Naive B cell (primary cell): ENCODE measurements around the gene DPH6. TPM values are rescaled to one million over a fixed set of nuclear protein-coding genes. Genes with fewer than 3 reads are reported as not detected.
A peak's percentile ranks its signal among the peaks of the same experiment; 100 is the strongest.

Experiments used
- ATAC-seq, 2 donors: fragments of 150-1000 bp; cut with Tn5 transposase; 2 replicates each; pipeline ENCODE4 v1.10.0; 2021; ENCODE audit warnings: low read depth in 2 of 2, mild to moderate bottlenecking in 2 of 2, moderate library complexity in 2 of 2
- DNase-seq: peaks from one replicate; pipeline ENCODE4 v3.0.0; 2022
- H3K27ac Mint-ChIP-seq, 6 donors: one replicate each; pipeline ENCODE4 v1.8.0; 2020 to 2022; ENCODE audit warnings: mild to moderate bottlenecking in 6 of 6, mixed read lengths in 6 of 6, moderate library complexity in 5 of 6, inconsistent platforms in 2 of 6
- H3K27me3 Mint-ChIP-seq, 3 donors: one replicate each; pipeline ENCODE4 v1.8.0; 2021 to 2022; ENCODE audit warnings: mixed read lengths in 3 of 3, mild to moderate bottlenecking in 1 of 3
- H3K36me3 Mint-ChIP-seq, 2 donors: one replicate each; pipeline ENCODE4 v1.8.0; 2020 to 2022; ENCODE audit warnings: mixed read lengths in 2 of 2, inconsistent platforms in 1 of 2, mild to moderate bottlenecking in 1 of 2
- H3K4me1 Mint-ChIP-seq, 3 donors: one replicate each; pipeline ENCODE4 v1.8.0; 2020 to 2022; ENCODE audit warnings: mixed read lengths in 3 of 3, inconsistent platforms in 1 of 3, mild to moderate bottlenecking in 1 of 3, moderate library complexity in 1 of 3
- H3K4me3 Mint-ChIP-seq, 8 donors: one replicate each; pipeline ENCODE4 v1.8.0; 2020 to 2022; ENCODE audit warnings: mild to moderate bottlenecking in 8 of 8, mixed read lengths in 8 of 8, moderate library complexity in 8 of 8, inconsistent platforms in 2 of 8
- H3K9me3 Mint-ChIP-seq, 7 donors: one replicate each; pipeline ENCODE4 v1.8.0; 2020 to 2022; ENCODE audit warnings: mixed read lengths in 7 of 7, mild to moderate bottlenecking in 5 of 7, inconsistent platforms in 2 of 7, moderate library complexity in 1 of 7
- polyA plus RNA-seq, 6 donors: library from polyadenylated mRNA; unstranded; fragments of 300-500 nt; fragmentation: Illumina TruSeq; gene quantifications; one replicate each; pipeline ENCODE4 v1.2.3, GENCODE V29; 2021; ENCODE audit warnings: low read depth in 6 of 6

Gene DPH6
- polyA plus RNA-seq, 6 donors from 2014 or later: 14.1 to 31.0 (median 22.3) TPM

GRCh38 chr15:35530698-35531097 lies 15.3 kb downstream of the DPH6 start:
- Mint-ChIP-seq H3K27me3 (no peaks in the 10 kb centered on the region), H3K36me3 (peaks cover 33 to 39% of the 10 kb centered on the region in 2 donors), H3K4me3 (no peak overlapping the region), H3K9me3 (peaks cover 0 to 12% (median 9%) of the 10 kb centered on the region in 7 donors), H3K4me1 (peaks cover 0 to 11% (median 0%) of the 10 kb centered on the region in 3 donors), H3K27ac (no peak overlapping the region)
- ATAC-seq (no peak), DNase-seq (no peak)

- no peaks in the 10 kb centered on the region for H3K27me3 Mint-ChIP-seq
- H3K36me3 Mint-ChIP-seq: peaks cover 33 to 39% of the 10 kb centered on the region in 2 donors
- DNase-seq (no peak), ATAC-seq (no peak)
- H3K9me3 Mint-ChIP-seq: peaks cover 0 to 12% (median 9%) of the 10 kb centered on the region in 7 donors
- H3K4me3 Mint-ChIP-seq: no peak overlapping the region
- peaks cover 0 to 14% (median 0%) of the 10 kb centered on the region in 3 donors for H3K4me1 Mint-ChIP-seq
- H3K27ac Mint-ChIP-seq: no peak overlapping the region
Measured at GRCh38 chr15:35529784-35530183, 16.2 kb downstream of the DPH6 start.

GRCh38 chr15:35522061-35522460 lies 23.9 kb downstream of the DPH6 start:
- H3K27me3 Mint-ChIP-seq: no peaks in the 10 kb centered on the region

GRCh38 chr15:35519541-35520149 lies 26.3 kb downstream of the DPH6 start:
- DNase-seq: peak; percentile 14
- no peaks in the 10 kb centered on the region for H3K4me1 Mint-ChIP-seq
- no peaks in the 10 kb centered on the region for H3K36me3 Mint-ChIP-seq
- H3K9me3 Mint-ChIP-seq: no peaks in the 10 kb centered on the region
- no peak overlapping the region for H3K27ac Mint-ChIP-seq
- H3K27me3 Mint-ChIP-seq: no peaks in the 10 kb centered on the region
- peak in 1 of 2 donors; percentile 43 for ATAC-seq
- H3K4me3 Mint-ChIP-seq: no peak overlapping the region

More at GRCh38 chr15:35522061-35522460, 23.9 kb downstream of the DPH6 start:
- peaks cover 0 to 10% (median 0%) of the 10 kb centered on the region in 3 donors for H3K4me1 Mint-ChIP-seq
- no peaks in the 10 kb centered on the region for H3K36me3 Mint-ChIP-seq
- H3K9me3 Mint-ChIP-seq: no peaks in the 10 kb centered on the region
- DNase-seq (no peak), ATAC-seq (no peak)
- no peak overlapping the region for H3K4me3 Mint-ChIP-seq
- H3K27ac Mint-ChIP-seq: no peak overlapping the region

- Mint-ChIP-seq H3K27me3 (no peaks in the 10 kb centered on the region), H3K4me1 (no peaks in the 10 kb centered on the region), H3K27ac (no peak overlapping the region), H3K36me3 (no peaks in the 10 kb centered on the region), H3K9me3 (no peaks in the 10 kb centered on the region), H3K4me3 (no peak overlapping the region)
- ATAC-seq: no peak
- DNase-seq: no peak
Measured at GRCh38 chr15:35519052-35519451, 26.9 kb downstream of the DPH6 start.

- Mint-ChIP-seq H3K27ac (no peak overlapping the region), H3K4me1 (no peaks in the 10 kb centered on the region), H3K36me3 (peaks cover 0 to 4% of the 10 kb centered on the region in 2 donors), H3K9me3 (no peaks in the 10 kb centered on the region), H3K4me3 (no peak overlapping the region), H3K27me3 (no peaks in the 10 kb centered on the region)
- DNase-seq (no peak), ATAC-seq (no peak)
Measured at GRCh38 chr15:35514759-35515158, 31.2 kb downstream of the DPH6 start.

- Mint-ChIP-seq H3K36me3 (peaks cover 0 to 4% of the 10 kb centered on the region in 2 donors), H3K27ac (peak overlapping the region in 1 of 6 donors; percentile 67), H3K4me3 (no peak overlapping the region), H3K4me1 (peaks cover 0 to 4% (median 4%) of the 10 kb centered on the region in 3 donors), H3K9me3 (no peaks in the 10 kb centered on the region), H3K27me3 (no peaks in the 10 kb centered on the region)
- ATAC-seq (no peak), DNase-seq (no peak)
Measured at GRCh38 chr15:35507932-35508638, 37.9 kb downstream of the DPH6 start.

- Mint-ChIP-seq H3K36me3 (peaks cover 0 to 4% of the 10 kb centered on the region in 2 donors), H3K27ac (no peak overlapping the region)
- no peak for ATAC-seq
Measured at GRCh38 chr15:35506272-35506870, 39.6 kb downstream of the DPH6 start.

GRCh38 chr15:35505809-35506208 lies 40.2 kb downstream of the DPH6 start:
- Mint-ChIP-seq H3K9me3 (no peaks in the 10 kb centered on the region), H3K27me3 (no peaks in the 10 kb centered on the region), H3K27ac (no peak overlapping the region), H3K4me1 (peaks cover 0 to 4% (median 4%) of the 10 kb centered on the region in 3 donors), H3K4me3 (no peak overlapping the region), H3K36me3 (no peaks in the 10 kb centered on the region)
- ATAC-seq: peak in 1 of 2 donors; percentile 32
- DNase-seq: no peak

More at GRCh38 chr15:35506272-35506870, 39.6 kb downstream of the DPH6 start:
- no peak for DNase-seq
- H3K27me3 Mint-ChIP-seq: no peaks in the 10 kb centered on the region
- H3K4me1 Mint-ChIP-seq: peaks cover 0 to 4% (median 4%) of the 10 kb centered on the region in 3 donors
- H3K4me3 Mint-ChIP-seq: no peak overlapping the region
- no peaks in the 10 kb centered on the region for H3K9me3 Mint-ChIP-seq

GRCh38 chr15:35505141-35505540 lies 40.8 kb downstream of the DPH6 start:
- peaks cover 0 to 4% (median 4%) of the 10 kb centered on the region in 3 donors for H3K4me1 Mint-ChIP-seq
- DNase-seq (no peak), ATAC-seq (no peak)
- no peaks in the 10 kb centered on the region for H3K9me3 Mint-ChIP-seq
- H3K36me3 Mint-ChIP-seq: no peaks in the 10 kb centered on the region
- no peak overlapping the region for H3K4me3 Mint-ChIP-seq
- no peaks in the 10 kb centered on the region for H3K27me3 Mint-ChIP-seq
- peak overlapping the region in 2 of 6 donors; percentile 34 to 78 for H3K27ac Mint-ChIP-seq

GRCh38 chr15:35499723-35500122 lies 46.2 kb downstream of the DPH6 start:
- Mint-ChIP-seq H3K4me1 (peaks cover 5 to 12% (median 5%) of the 10 kb centered on the region in 3 donors), H3K27me3 (no peaks in the 10 kb centered on the region), H3K27ac (no peak overlapping the region), H3K4me3 (no peak overlapping the region), H3K36me3 (no peaks in the 10 kb centered on the region), H3K9me3 (no peaks in the 10 kb centered on the region)
- no peak for DNase-seq
- no peak for ATAC-seq

GRCh38 chr15:35496585-35496984 lies 49.4 kb downstream of the DPH6 start:
- ATAC-seq (peak; percentile 70 to 97), DNase-seq (peak; percentile 4)
- no peaks in the 10 kb centered on the region for H3K36me3 Mint-ChIP-seq
- H3K4me3 Mint-ChIP-seq: no peak overlapping the region
- no peaks in the 10 kb centered on the region for H3K9me3 Mint-ChIP-seq
- H3K4me1 Mint-ChIP-seq: peaks cover 5 to 12% (median 5%) of the 10 kb centered on the region in 3 donors
- peak overlapping the region in 1 of 6 donors; percentile 48 for H3K27ac Mint-ChIP-seq
- H3K27me3 Mint-ChIP-seq: no peaks in the 10 kb centered on the region

GRCh38 chr15:35495080-35495479 lies 50.9 kb downstream of the DPH6 start:
- H3K27me3 Mint-ChIP-seq: no peaks in the 10 kb centered on the region
- no peak for DNase-seq
- H3K4me1 Mint-ChIP-seq: peaks cover 5 to 12% (median 5%) of the 10 kb centered on the region in 3 donors
- ATAC-seq: no peak
- no peak overlapping the region for H3K4me3 Mint-ChIP-seq
- peaks cover 0 to 6% of the 10 kb centered on the region in 2 donors for H3K36me3 Mint-ChIP-seq
- peak overlapping the region in 1 of 6 donors; percentile 9 for H3K27ac Mint-ChIP-seq
- no peaks in the 10 kb centered on the region for H3K9me3 Mint-ChIP-seq
